Head of caudate nucleus (tissue), 42 donors: Measurements from ENCODE around the gene IER5.
A peak's percentile ranks its signal among the peaks of the same experiment; 100 is the strongest.

Experiments
- DNase-seq, 42 donors: peaks; one replicate each; pipeline versions ENCODE4 v3.0.0 to v3.0.0-alpha.2; 2020 to 2021; ENCODE audit warnings: mixed read lengths in 7 of 42
- intact Hi-C: fragments of 100-400 bp; cut with DNase I; formaldehyde crosslinking; loops from one replicate; pipeline ENCODE4 v1.15.0; 2022

Gene IER5

GRCh38 chr1:181140891-181141290, 52.4 kb downstream of the IER5 start:
- DNase-seq, result peak in 2 of 42 donors; percentile 27 to 36
- intact Hi-C loops, result loop anchor here (5.0 kb wide), 4 partner anchors 34 to 259 kb away; no protein-coding TSS in a partner anchor

GRCh38 chr1:181141431-181141910, 53.0 kb downstream of the IER5 start:
- intact Hi-C loops, result loop anchor here (5.0 kb wide), 4 partner anchors 34 to 259 kb away; no protein-coding TSS in a partner anchor
- DNase-seq, result peak in 5 of 42 donors; percentile 20 to 60 (median 45)
